ENCODE data around the gene PPFIA3. TPM values are rescaled to one million over a fixed set of nuclear protein-coding genes. Genes with fewer than 3 reads are reported as not detected.
"Not testable (repeated sequence)": the region's sequence is repeated elsewhere in the genome, so short reads cannot be mapped to it uniquely, and the experiment has no call there.

Gene PPFIA3
- 10 to 100 TPM; 21.8 to 24.2 TPM for total RNA-seq
- long read RNA-seq, partial matches to known transcripts = 1 of 6 reads
- long read RNA-seq, other reads (novel, unspliced or antisense) = 3 of 6 reads

DNA sequence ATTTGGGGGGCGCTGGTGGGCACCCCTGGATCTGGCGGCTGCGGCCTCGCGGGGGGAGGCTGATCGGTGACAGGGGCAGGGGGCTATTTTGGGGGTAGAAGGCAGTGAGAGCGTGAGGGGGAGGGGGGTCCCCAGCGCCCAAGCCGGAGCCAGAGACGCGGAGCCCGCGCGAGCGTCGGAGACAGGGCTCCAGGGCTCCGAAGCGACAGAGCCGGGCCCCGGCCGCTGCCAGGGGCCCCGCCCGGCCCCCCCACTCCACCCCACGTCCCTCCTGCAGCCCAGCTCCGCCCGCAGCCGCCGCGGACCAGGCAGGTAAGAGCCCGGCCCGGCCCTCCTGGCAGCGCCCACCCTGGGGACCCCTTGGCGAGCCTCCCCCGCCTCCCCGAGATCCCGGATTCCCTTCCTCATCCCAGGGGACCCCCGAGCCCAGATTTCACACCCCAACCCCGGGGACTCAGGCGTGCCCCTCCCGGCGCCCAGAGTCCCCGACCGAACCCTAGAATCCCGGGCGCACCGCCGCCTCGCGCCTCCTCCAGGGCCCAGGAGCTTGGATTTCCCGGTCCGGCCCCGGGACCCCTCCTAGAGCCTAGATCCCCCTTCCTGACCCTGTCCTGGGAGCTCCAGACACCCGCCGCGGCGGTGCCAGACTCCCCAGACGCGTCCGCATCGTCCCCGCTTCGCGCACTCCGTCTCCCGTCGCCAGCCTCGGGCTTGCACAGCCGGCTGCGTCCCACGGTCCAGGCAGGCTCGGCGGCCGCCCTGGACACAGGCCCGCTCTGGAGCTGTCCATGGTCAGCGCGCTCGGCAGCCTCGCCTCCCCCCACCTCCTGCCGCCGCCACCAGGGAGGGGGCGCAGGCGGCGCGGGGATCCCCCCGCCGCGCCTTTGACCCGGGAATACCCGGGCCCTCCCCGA, at the start of gene PPFIA3:
PPFIA3 (plus strand) TSS at position 134 of the 914 bp plus-strand sequence. CDS start 8,330 bp downstream, outside the sequence.
- intact Hi-C loops (cut with DNase I, micrococcal nuclease) = no loop called here
- DNase-seq (peak; percentile 43 to 72), ATAC-seq (peak; percentile 36)

DNA sequence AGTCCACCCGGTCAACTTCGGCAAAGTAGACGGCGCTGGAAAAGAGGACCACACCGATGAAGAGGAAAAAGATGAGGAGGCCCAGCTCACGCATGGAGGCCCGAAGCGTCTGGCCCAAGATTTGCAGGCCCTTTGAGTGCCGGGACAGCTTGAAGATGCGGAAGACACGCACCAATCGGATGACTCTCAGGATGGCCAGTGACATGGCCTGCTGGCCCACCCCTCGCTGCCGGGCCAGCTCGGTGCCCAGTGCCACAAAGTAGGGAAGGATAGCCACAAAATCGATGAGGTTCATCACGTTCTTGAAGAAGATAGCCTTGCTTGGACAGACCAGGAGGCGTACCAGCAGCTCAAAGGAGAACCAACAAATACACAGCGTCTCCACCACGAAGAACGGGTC, 48.9 kb upstream of the PPFIA3 start:
- no peak for DNase-seq
- ATAC-seq = no peak
- intact Hi-C loops (cut with DNase I, micrococcal nuclease) = no loop called here

DNA sequence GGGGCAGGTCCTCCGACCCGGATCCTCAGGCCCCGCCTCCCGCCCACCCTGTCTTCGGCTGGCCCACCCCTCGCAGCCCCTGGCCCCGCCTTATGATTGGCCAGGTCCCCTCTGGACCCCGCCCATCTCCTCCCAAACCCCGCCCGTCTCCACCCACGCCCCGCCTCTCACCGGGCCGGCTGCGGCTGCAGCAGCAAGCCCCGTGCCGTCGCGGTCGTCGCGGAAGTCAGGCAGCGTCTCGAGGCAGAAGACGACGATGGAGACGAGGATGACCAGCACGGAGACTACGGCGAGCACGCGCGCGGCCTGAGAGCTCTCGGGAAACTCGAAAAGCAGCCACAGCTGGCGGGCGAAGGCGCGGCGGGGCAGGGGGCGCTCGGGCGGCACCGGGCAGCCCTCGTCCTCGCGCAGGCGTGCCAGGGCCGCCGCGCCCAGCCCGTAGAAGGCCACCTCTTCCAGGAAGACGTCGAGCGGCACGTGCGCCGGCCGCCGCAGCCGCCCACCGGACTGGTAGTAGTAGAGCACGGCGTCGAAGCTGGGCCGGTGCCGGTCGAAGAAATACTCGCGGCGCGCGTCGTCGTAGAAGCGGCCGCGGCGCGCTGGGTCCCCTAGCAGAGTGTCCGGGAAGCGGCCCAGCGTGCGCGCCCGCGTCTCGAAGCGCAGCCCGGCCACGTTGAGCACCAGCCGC, 47.3 kb upstream of the PPFIA3 start:
- intact Hi-C loops (cut with DNase I, micrococcal nuclease) = no loop called here
- peak; percentile 39 for ATAC-seq
- peak in 1 of 2 donors; percentile 20 for DNase-seq

DNA sequence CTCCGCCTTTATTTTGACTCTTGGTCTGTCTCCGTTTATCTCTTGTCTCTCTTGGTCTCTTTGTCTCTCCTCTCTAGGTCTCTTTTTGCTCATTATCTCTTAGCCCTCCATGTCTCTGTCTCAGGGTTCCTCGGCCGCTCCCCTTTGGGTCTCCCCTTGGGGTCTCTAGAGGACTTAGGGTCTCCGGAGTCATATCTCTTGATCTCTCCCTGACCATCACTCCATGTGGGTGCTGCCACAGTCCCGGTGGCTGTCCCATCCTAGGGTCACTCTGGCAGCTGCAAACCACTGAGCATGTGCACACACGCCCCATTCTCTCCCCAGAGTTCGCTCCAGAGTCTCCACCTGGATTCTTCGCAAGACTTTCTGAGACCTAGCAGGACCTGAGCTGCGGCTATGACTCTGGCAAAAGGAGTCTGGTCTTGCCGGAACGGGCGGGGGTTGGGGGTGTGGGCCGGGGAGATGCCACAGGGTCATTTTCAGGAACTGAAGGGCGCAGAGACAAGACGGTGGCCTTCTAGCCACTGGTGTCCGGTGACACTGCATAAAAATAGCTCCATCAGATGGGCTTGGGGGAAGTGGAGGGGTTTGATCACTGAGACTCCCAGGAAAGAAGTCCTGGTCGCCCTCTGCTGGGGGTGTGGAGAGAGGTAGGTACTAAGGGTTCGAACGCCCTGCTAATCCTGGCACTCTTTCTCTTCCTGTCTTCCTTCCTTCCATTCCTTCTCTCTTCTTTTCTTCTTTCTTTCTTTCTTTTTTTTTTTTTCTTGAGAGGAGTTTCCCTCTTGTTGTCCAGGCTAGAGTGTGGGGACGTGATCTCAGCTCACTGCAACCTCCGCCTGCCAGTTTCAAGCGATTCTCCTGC, 45.6 kb upstream of the PPFIA3 start:
- ATAC-seq (peak; percentile 59), DNase-seq (no peak)
- intact Hi-C loops (cut with DNase I, micrococcal nuclease) = no loop called here

DNA sequence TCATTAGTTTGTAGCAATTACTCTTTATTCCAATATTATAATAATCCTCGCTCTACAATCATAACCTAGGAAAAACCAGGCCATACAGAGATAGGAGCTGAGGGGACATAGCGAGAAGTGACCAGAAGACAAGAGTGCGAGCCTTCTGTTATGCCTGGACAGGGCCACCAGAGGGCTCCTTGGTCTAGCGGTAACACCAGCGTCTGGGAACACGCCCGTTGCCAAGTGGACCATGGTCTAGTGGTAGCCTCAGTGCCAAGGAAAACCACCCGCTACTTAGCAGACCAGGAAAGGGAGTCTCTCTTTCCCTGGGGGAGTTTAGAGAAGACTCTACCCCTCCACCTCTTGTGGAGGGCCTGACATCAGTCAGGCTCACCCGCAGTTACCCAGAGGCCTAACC, 44.5 kb upstream of the PPFIA3 start:
- intact Hi-C loops (cut with DNase I, micrococcal nuclease) = not testable (repeated sequence)
- ATAC-seq = peak; percentile 74
- DNase-seq = peak; percentile 65 to 80

DNA sequence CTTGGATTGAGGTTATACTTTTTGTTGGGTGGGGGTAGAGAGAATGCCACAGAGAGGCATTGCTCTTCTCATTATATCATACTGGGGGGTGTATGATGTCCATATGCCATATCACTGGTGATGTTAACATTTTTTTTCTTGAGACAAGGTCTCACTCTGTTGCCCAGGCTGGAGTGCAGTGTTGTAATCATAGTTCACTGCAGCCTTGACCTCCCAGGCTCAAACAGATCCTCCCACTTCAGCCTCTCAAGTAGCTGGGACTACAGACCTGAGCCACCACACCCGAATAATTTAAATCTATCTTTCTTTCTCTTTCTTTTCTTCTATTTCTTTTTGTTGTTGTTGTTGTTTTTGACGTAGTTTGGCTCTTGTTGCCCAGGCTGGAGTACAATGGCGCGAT, 39.0 kb upstream of the PPFIA3 start:
- intact Hi-C loops (cut with DNase I, micrococcal nuclease) = no loop called here
- DNase-seq (no peak), ATAC-seq (no peak)

GRCh38 chr19:49081273-49081672, 38.1 kb upstream of the PPFIA3 start:
- DNase-seq = no peak
- ATAC-seq = no peak
- intact Hi-C loops (cut with DNase I, micrococcal nuclease) = no loop called here

GRCh38 chr19:49084206-49085019, 34.9 kb upstream of the PPFIA3 start:
- intact Hi-C loops (cut with DNase I, micrococcal nuclease) = no loop called here
- DNase-seq = peak in 1 of 2 donors; percentile 39
- peak; percentile 13 for ATAC-seq

- intact Hi-C loops (cut with DNase I, micrococcal nuclease) = no loop called here
- DNase-seq (peak; percentile 99), ATAC-seq (peak; percentile 95)
These were observed 34.1 kb upstream of the PPFIA3 start, which contains the start of gene SNRNP70 for GRCh38 chr19:49085020-49085867. Gene SNRNP70 (plus strand): TSS chr19:49085451. CDS start chr19:49086415, 964 bp downstream.

- no peak for ATAC-seq
- intact Hi-C loops (cut with DNase I, micrococcal nuclease) = no loop called here
- no peak for DNase-seq
These were observed 33.5 kb upstream of the PPFIA3 start for GRCh38 chr19:49085868-49086232.

- ATAC-seq (no peak), DNase-seq (no peak)
- intact Hi-C loops (cut with DNase I, micrococcal nuclease) = no loop called here
These were observed 33.0 kb upstream of the PPFIA3 start for GRCh38 chr19:49086296-49086695.

- intact Hi-C loops (cut with DNase I, micrococcal nuclease) = loop anchor here in 1 of 2 donors (10.0 kb wide), 1 partner anchor 103 kb away; no protein-coding TSS in a partner anchor
- ATAC-seq = no peak
- DNase-seq = no peak
These were observed 27.8 kb upstream of the PPFIA3 start for GRCh38 chr19:49091391-49092038.

- intact Hi-C loops (cut with DNase I, micrococcal nuclease) = loop anchor here in 1 of 2 donors (10.0 kb wide), 1 partner anchor 102 kb away; no protein-coding TSS in a partner anchor
- DNase-seq (no peak), ATAC-seq (no peak)
These were observed 26.7 kb upstream of the PPFIA3 start for GRCh38 chr19:49092686-49093085.

- intact Hi-C loops (cut with DNase I, micrococcal nuclease) = loop anchor here in 1 of 2 donors (5.0 to 10.0 kb wide), 2 partner anchors 53 to 100 kb away; no protein-coding TSS in a partner anchor
- ATAC-seq (no peak), DNase-seq (no peak)
These were observed 24.6 kb upstream of the PPFIA3 start for GRCh38 chr19:49094505-49095482.

Data from left colon (tissue), 2 donors.